Measurements from ENCODE around the gene DCDC2B. TPM values are rescaled to one million over a fixed set of nuclear protein-coding genes. Genes with fewer than 3 reads are reported as not detected.

Gene DCDC2B
- total and polyA plus RNA-seq, 2 experiments from 2014 or later: 0.21 TPM; not detected in 1

- Mint-ChIP-seq H3K4me3 (peak overlapping the region; percentile 70; the same call in 2 of the 3 replicates), H3K36me3 (ENCODE audit: low read depth) (peaks cover 42% of the 10 kb centered on the region), H3K27ac (no peak overlapping the region), H3K9me3 (peaks cover 2% of the 10 kb centered on the region; the same call in 2 of the 3 replicates), H3K27me3 (ENCODE audit: insufficient read depth, low read depth, poor library complexity) (peaks cover 34% of the 10 kb centered on the region), H3K4me1 (peaks cover 42% of the 10 kb centered on the region)
- DNase-seq (ENCODE audit: low spot score): no peak
- peaks cover 21% of the 10 kb centered on the region for H3K36me3 ChIP-seq (ENCODE audit: insufficient read depth)
- TF ChIP-seq ZNF114 (CRISPR knock-in tag; IDR thresholded peaks at IDR 0.05) (no peak), REST (IDR thresholded peaks at IDR 0.05; ENCODE audit: unreplicated experiment) (no peak), POLR2AphosphoS5 (IDR thresholded peaks at IDR 0.05; ENCODE audit: low read depth) (no peak; the same call in 1 of the 2 replicates), EZH2phosphoT487 (IDR thresholded peaks at IDR 0.05; ENCODE audit: unreplicated experiment) (no peak), NANOG (IDR thresholded peaks at IDR 0.05; ENCODE audit: borderline replicate concordance) (no peak), ETS1 (IDR thresholded peaks at IDR 0.05) (no peak), STAT1 (IDR thresholded peaks at IDR 0.05; ENCODE audit: unreplicated experiment) (no peak), EZH2 (IDR thresholded peaks at IDR 0.05; ENCODE audit: low read depth, unreplicated experiment) (no peak), CTCF (conservative IDR thresholded peaks at IDR 0.05; ENCODE audit: low read depth in 2 of 2) (no peak), ZNF462 (CRISPR knock-in tag; IDR thresholded peaks at IDR 0.05) (no peak), ZNF331 (CRISPR knock-in tag; IDR thresholded peaks at IDR 0.05; ENCODE audit: low read depth) (no peak), JUNB (IDR thresholded peaks at IDR 0.05; ENCODE audit: unreplicated experiment) (no peak), CREB1 (CRISPR knock-in tag; IDR thresholded peaks at IDR 0.05; ENCODE audit: low read depth) (no peak)
- peak overlapping the region; percentile 96 for H3K4me2 ChIP-seq
- peak overlapping the region; percentile 69; the same call in 1 of the 2 replicates for H3K4me3 ChIP-seq
- H3K27me3 ChIP-seq (ENCODE audit: insufficient read depth): peaks cover 20% of the 10 kb centered on the region
- no peaks in the 10 kb centered on the region for H3K9me2 ChIP-seq (ENCODE audit: insufficient read depth)
- ATAC-seq: no peak
- no peak overlapping the region for H3K27ac ChIP-seq (ENCODE audit: low read depth)
- H3K79me2 ChIP-seq (replicated peaks; ENCODE audit: insufficient read depth): no peaks in the 10 kb centered on the region
- peaks cover 28% of the 10 kb centered on the region for H3K4me1 ChIP-seq (ENCODE audit: insufficient read depth)
- no peak overlapping the region for H2AFZ ChIP-seq
- peaks cover 4% of the 10 kb centered on the region for H4K20me1 ChIP-seq (replicated peaks; ENCODE audit: insufficient read depth)
- H3F3A ChIP-seq (replicated peaks; ENCODE audit: low read depth): peaks cover 37% of the 10 kb centered on the region; the same call in 1 of the 2 replicates
Observed at GRCh38 chr1:32199043-32199716, 9.7 kb upstream of the DCDC2B start.

Measured in GM23338 (cell line).